HepG2 (cell line): ENCODE data around the gene ATP23. TPM values are rescaled to one million over a fixed set of nuclear protein-coding genes. Genes with fewer than 3 reads are reported as not detected.
A peak's percentile ranks its signal among the peaks of the same experiment; 100 is the strongest.

ENCODE experiments used
- ARNTL ChIP-seq: sonication (generic); formaldehyde crosslinking; IDR thresholded peaks from 2 replicates; pipeline ENCODE4 v1.4.0; 2020; ENCODE audit warnings: mild to moderate bottlenecking, missing genetic modification reagents
- CSRNP1 ChIP-seq: sonication (generic); formaldehyde crosslinking; IDR thresholded peaks from 2 replicates; pipeline ENCODE4 v1.8.1; 2023; ENCODE audit warnings: mild to moderate bottlenecking, missing genetic modification reagents
- GABPA ChIP-seq, 2 experiments: IDR thresholded peaks; 2 replicates each; pipeline ENCODE4 v1.6.1; 2011 to 2016; ENCODE audit warnings: low read depth in 2 of 2, low read length in 1 of 2, missing biosample characterization in 1 of 2, missing genetic modification characterization in 1 of 2
- GMEB1 ChIP-seq: sonication (generic); formaldehyde crosslinking; IDR thresholded peaks from 2 replicates; pipeline ENCODE4 v1.5.1; 2020; ENCODE audit warnings: missing genetic modification reagents, mild to moderate bottlenecking, borderline replicate concordance
- HOXA5 ChIP-seq: sonication (generic); formaldehyde crosslinking; IDR thresholded peaks from 2 replicates; pipeline ENCODE4 v1.4.0; 2020; ENCODE audit warnings: missing genetic modification reagents
- MED13 ChIP-seq: sonication (generic); formaldehyde crosslinking; IDR thresholded peaks from 2 replicates; pipeline ENCODE4 v1.5.0; 2020; ENCODE audit warnings: missing genetic modification reagents
- MED8 ChIP-seq: sonication (generic); formaldehyde crosslinking; IDR thresholded peaks from 2 replicates; pipeline ENCODE4 v1.8.1; 2023; ENCODE audit warnings: mild to moderate bottlenecking, missing genetic modification reagents; ENCODE audit not compliant: insufficient replicate concordance
- RBM22 ChIP-seq: fragments of 200-400 bp; formaldehyde crosslinking; optimal IDR thresholded peaks from 2 replicates; pipeline ENCODE3; 2017; ENCODE audit warnings: mild to moderate bottlenecking, low read length, moderate library complexity
- SAP130 ChIP-seq: IDR thresholded peaks from 2 replicates; pipeline ENCODE4 v1.6.1; 2016; ENCODE audit warnings: low read depth
- SMAD9 ChIP-seq: sonication (generic); formaldehyde crosslinking; IDR thresholded peaks from 2 replicates; pipeline ENCODE4 v1.5.1; 2020; ENCODE audit warnings: mild to moderate bottlenecking, missing genetic modification reagents
- SMYD3 ChIP-seq: sonication (generic); formaldehyde crosslinking; IDR thresholded peaks from 2 replicates; pipeline ENCODE4 v1.8.1; 2023; ENCODE audit warnings: mild to moderate bottlenecking, missing genetic modification reagents
- ZNF230 ChIP-seq: sonication (generic); formaldehyde crosslinking; IDR thresholded peaks from 2 replicates; pipeline ENCODE4 v1.4.0; 2020; ENCODE audit warnings: mild to moderate bottlenecking, missing genetic modification reagents
- ZNF354B ChIP-seq: sonication (generic); formaldehyde crosslinking; IDR thresholded peaks from 2 replicates; pipeline ENCODE4 v1.8.0; 2022; ENCODE audit warnings: mild to moderate bottlenecking, missing genetic modification reagents
- ZNF451 ChIP-seq: sonication (generic); formaldehyde crosslinking; IDR thresholded peaks from 2 replicates; pipeline ENCODE4 v1.5.0; 2020; ENCODE audit warnings: mild to moderate bottlenecking, missing genetic modification reagents
- ZNF484 ChIP-seq: sonication (generic); formaldehyde crosslinking; IDR thresholded peaks from 2 replicates; pipeline ENCODE4 v1.5.1; 2020; ENCODE audit warnings: mild to moderate bottlenecking, low read depth, missing genetic modification reagents, borderline replicate concordance
- ZNF530 ChIP-seq: sonication (generic); formaldehyde crosslinking; IDR thresholded peaks from 2 replicates; pipeline ENCODE4 v1.5.0; 2020; ENCODE audit warnings: low read depth, mild to moderate bottlenecking, missing genetic modification reagents
- ZNF558 ChIP-seq: sonication (generic); formaldehyde crosslinking; IDR thresholded peaks from 2 replicates; pipeline ENCODE4 v1.9.0; 2022; ENCODE audit warnings: mild to moderate bottlenecking, missing genetic modification reagents, borderline replicate concordance
- ZNF703 ChIP-seq: sonication (generic); formaldehyde crosslinking; IDR thresholded peaks from 2 replicates; pipeline ENCODE4 v1.5.1; 2020; ENCODE audit warnings: missing genetic modification reagents, mild to moderate bottlenecking, moderate library complexity, borderline replicate concordance
- ZNF891 ChIP-seq: sonication (generic); formaldehyde crosslinking; IDR thresholded peaks from 2 replicates; pipeline ENCODE4 v1.5.0; 2020; ENCODE audit warnings: mild to moderate bottlenecking, missing genetic modification reagents
- polyA plus RNA-seq, 8 experiments: library from polyadenylated mRNA; depleted of rRNA in 3 of 8; stranded (reverse) in 7 of 8; unstranded in 1 of 8; fragments of >200 nt; fragmentation: Illumina TruSeq in 4 of 8; extraction: Trizol in 4 of 8; gene quantifications; 2 replicates each; pipeline versions ENCODE4 v1.2.1 to v1.2.3, GENCODE V29; 2011 to 2016; ENCODE audit warnings: low read depth in 4 of 8, missing spikeins in 1 of 8, mixed read lengths in 1 of 8; ENCODE audit not compliant: insufficient read depth in 1 of 8
- total RNA-seq, 5 experiments: library from RNA; depleted of rRNA; stranded (reverse); fragments of >200 nt; fragmentation: Illumina TruSeq; extraction: Trizol; gene quantifications; 2 replicates each; pipeline ENCODE4 v1.2.3, GENCODE V29; 2016; ENCODE audit warnings: low read depth in 1 of 5
- TF ChIP-seq, protein P1 (sequence below): sonication (generic); formaldehyde crosslinking; IDR thresholded peaks from 2 replicates; pipeline ENCODE4 v1.4.0; 2020; ENCODE audit warnings: missing genetic modification reagents, mild to moderate bottlenecking, borderline replicate concordance
- TF ChIP-seq, protein P2 (sequence below): IDR thresholded peaks from 2 replicates; pipeline ENCODE4 v1.6.1; 2016; ENCODE audit warnings: missing genetic modification reagents, missing compliant biosample characterization
- TF ChIP-seq, protein P3 (sequence below): sonication (generic); formaldehyde crosslinking; IDR thresholded peaks from 2 replicates; pipeline ENCODE4 v1.8.0; 2022; ENCODE audit warnings: missing genetic modification reagents, low read depth, mild to moderate bottlenecking, borderline replicate concordance

The ATP23 gene
- total and polyA plus RNA-seq, 2 of the 13 experiments (the other 11 are each of a cell fraction or from before 2014, with no cell fraction given): 12.1 to 14.7 TPM

GRCh38 chr12:57941165-57941894, at the start of gene ATP23 (continued):
- no peak for TF ChIP-seq ZNF530
- peak; percentile 85; the same call in 1 of the 2 replicates for TF ChIP-seq ZNF451 (CRISPR knock-in tag)
- TF ChIP-seq, protein P1, sequence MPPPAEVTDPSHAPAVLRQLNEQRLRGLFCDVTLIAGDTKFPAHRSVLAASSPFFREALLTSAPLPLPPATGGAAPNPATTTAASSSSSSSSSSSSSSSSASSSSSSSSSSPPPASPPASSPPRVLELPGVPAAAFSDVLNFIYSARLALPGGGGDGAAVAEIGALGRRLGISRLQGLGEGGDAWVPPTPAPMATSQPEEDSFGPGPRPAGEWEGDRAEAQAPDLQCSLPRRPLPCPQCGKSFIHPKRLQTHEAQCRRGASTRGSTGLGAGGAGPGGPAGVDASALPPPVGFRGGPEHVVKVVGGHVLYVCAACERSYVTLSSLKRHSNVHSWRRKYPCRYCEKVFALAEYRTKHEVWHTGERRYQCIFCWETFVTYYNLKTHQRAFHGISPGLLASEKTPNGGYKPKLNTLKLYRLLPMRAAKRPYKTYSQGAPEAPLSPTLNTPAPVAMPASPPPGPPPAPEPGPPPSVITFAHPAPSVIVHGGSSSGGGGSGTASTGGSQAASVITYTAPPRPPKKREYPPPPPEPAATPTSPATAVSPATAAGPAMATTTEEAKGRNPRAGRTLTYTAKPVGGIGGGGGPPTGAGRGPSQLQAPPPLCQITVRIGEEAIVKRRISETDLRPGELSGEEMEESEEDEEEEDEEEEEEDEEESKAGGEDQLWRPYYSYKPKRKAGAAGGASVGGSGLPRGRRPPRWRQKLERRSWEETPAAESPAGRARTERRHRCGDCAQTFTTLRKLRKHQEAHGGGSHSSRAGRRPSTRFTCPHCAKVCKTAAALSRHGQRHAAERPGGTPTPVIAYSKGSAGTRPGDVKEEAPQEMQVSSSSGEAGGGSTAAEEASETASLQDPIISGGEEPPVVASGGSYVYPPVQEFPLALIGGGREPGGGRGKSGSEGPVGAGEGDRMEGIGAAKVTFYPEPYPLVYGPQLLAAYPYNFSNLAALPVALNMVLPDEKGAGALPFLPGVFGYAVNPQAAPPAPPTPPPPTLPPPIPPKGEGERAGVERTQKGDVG (CRISPR knock-in tag): no peak
- TF ChIP-seq HOXA5 (CRISPR knock-in tag): 0 out of 2 replicates have a peak, but pooled peaks have one; percentile 37
- no peak for TF ChIP-seq ZNF354B (CRISPR knock-in tag)
- no peak for TF ChIP-seq RBM22
- no peak for TF ChIP-seq ZNF703 (CRISPR knock-in tag)
- TF ChIP-seq SAP130: peak; percentile 87
- no peak for TF ChIP-seq SMAD9 (CRISPR knock-in tag)
- TF ChIP-seq SMYD3 (CRISPR knock-in tag): no peak
- TF ChIP-seq ZNF558: no peak
- no peak for TF ChIP-seq ZNF484
- TF ChIP-seq, protein P2, sequence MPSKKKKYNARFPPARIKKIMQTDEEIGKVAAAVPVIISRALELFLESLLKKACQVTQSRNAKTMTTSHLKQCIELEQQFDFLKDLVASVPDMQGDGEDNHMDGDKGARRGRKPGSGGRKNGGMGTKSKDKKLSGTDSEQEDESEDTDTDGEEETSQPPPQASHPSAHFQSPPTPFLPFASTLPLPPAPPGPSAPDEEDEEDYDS (CRISPR knock-in tag): peak; percentile 93
- TF ChIP-seq ZNF891 (CRISPR knock-in tag): peak; percentile 41; the same call in 1 of the 2 replicates
- TF ChIP-seq GABPA (IDR thresholded peaks at IDR 0.05; ENCODE audit: low read depth, low read length): no peak
- TF ChIP-seq GABPA (CRISPR knock-in tag; IDR thresholded peaks at IDR 0.05; ENCODE audit: low read depth): no peak
- TF ChIP-seq GMEB1 (CRISPR knock-in tag): peak; percentile 46; the same call in 1 of the 2 replicates
- TF ChIP-seq, protein P3, sequence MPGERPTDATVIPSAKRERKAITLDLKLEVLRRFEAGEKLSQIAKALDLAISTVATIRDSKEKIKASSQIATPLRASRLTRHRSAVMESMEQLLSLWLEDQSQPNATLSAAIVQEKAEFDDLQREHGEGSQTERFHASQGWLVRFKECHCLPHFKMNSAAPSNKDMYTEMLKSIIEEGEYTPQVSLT (CRISPR knock-in tag): no peak
- no peak for TF ChIP-seq MED13 (CRISPR knock-in tag)
- TF ChIP-seq ZNF230 (CRISPR knock-in tag): no peak
- peak; percentile 58 for TF ChIP-seq MED8 (CRISPR knock-in tag)
- TF ChIP-seq ARNTL: no peak
- TF ChIP-seq CSRNP1 (CRISPR knock-in tag): no peak
